MCF 10A (cell line): Measurements from ENCODE around the gene IL9R. TPM values are rescaled to one million over a fixed set of nuclear protein-coding genes. Genes with fewer than 3 reads are reported as not detected.
"Not testable (repeated sequence)": the region's sequence is repeated elsewhere in the genome, so short reads cannot be mapped to it uniquely, and the experiment has no call there.

Experiments used
- BruUV-seq: library from RNA; stranded (reverse); fragments of 400-500 nt; replicated peaks from 2 replicates; lab custom pipeline; 2021; lab: Mats Ljungman, UMichigan
- CTCF ChIA-PET: fragments of 300-600 bp; sonication (Branson Sonifier 250); formaldehyde crosslinking; extraction: SDS; loops from one replicate; lab custom pipeline; 2021; ENCODE audit warnings: antibody characterized with exemption, inconsistent platforms; lab: Yijun Ruan, JAX
- POLR2A ChIA-PET: fragments of 300-600, 350-650 bp; sonication (Branson Sonifier 250); formaldehyde crosslinking; extraction: SDS; loops from one replicate; lab custom pipeline; 2020; ENCODE audit warnings: antibody characterized with exemption, inconsistent platforms; lab: Yijun Ruan, JAX
- DNase-seq: peaks from one replicate; pipeline ENCODE4 v3.0.0-alpha.2; 2018; ENCODE audit not compliant: unreplicated experiment
- H3K27ac Mint-ChIP-seq: one replicate; pipeline ENCODE4 v1.8.0; 2022; ENCODE audit warnings: mild to moderate bottlenecking, low read depth, mixed read lengths; ENCODE audit not compliant: unreplicated experiment
- H3K27me3 Mint-ChIP-seq: one replicate; pipeline ENCODE4 v1.8.0; 2022; ENCODE audit warnings: mixed read lengths; ENCODE audit not compliant: insufficient read depth, unreplicated experiment
- H3K36me3 Mint-ChIP-seq: one replicate; pipeline ENCODE4 v1.8.0; 2022; ENCODE audit warnings: mild to moderate bottlenecking, moderate library complexity, mixed read lengths; ENCODE audit not compliant: insufficient read depth, unreplicated experiment
- H3K4me1 Mint-ChIP-seq: one replicate; pipeline ENCODE4 v1.8.0; 2022; ENCODE audit warnings: mixed read lengths; ENCODE audit not compliant: insufficient read depth, unreplicated experiment
- H3K4me3 Mint-ChIP-seq: one replicate; pipeline ENCODE4 v1.8.0; 2022; ENCODE audit warnings: mild to moderate bottlenecking, moderate library complexity, mixed read lengths; ENCODE audit not compliant: unreplicated experiment
- H3K9me3 Mint-ChIP-seq: one replicate; pipeline ENCODE4 v1.8.0; 2022; ENCODE audit warnings: mixed read lengths; ENCODE audit not compliant: unreplicated experiment
- intact Hi-C: fragments of 100-400 bp; cut with micrococcal nuclease; formaldehyde crosslinking; loops from 2 replicates; pipeline ENCODE4 v1.14.1; 2022
- total RNA-seq: library from RNA; stranded (reverse); gene quantifications from 2 replicates; pipeline ENCODE4 v1.2.3, GENCODE V29; 2022
- TF ChIP-seq, protein P1 (sequence below): fragments of 200-600 bp; IDR thresholded peaks from one replicate; pipeline ENCODE4 v1.8.0; 2022; ENCODE audit warnings: antibody characterized with exemption, mild to moderate bottlenecking; ENCODE audit not compliant: unreplicated experiment

IL9R gene
- total RNA-seq, 1 experiment from 2014 or later = 0.23 TPM

DNA sequence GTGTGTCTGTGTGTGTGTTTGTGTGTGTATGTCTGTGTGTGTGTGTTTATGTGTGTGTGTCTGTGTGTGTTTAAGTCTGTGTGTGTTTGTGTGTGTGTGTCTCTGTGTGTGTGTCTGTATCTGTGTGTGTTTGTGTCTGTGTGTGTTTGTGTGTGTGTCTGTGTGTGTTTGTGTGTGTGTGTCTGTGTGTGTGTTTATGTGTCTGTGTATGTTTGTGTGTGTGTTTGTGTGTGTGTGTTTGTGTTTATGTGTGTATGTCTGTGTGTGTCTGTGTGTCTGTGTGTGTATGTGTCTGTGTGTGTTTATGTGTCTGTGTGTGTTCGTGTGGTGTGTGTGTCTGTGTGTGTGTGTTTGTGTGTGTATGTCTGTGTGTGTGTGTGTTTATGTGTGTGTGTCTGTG lies 11.4 kb downstream of the IL9R start:
- BruUV-seq = no TSS peak
- TF ChIP-seq, protein P1, sequence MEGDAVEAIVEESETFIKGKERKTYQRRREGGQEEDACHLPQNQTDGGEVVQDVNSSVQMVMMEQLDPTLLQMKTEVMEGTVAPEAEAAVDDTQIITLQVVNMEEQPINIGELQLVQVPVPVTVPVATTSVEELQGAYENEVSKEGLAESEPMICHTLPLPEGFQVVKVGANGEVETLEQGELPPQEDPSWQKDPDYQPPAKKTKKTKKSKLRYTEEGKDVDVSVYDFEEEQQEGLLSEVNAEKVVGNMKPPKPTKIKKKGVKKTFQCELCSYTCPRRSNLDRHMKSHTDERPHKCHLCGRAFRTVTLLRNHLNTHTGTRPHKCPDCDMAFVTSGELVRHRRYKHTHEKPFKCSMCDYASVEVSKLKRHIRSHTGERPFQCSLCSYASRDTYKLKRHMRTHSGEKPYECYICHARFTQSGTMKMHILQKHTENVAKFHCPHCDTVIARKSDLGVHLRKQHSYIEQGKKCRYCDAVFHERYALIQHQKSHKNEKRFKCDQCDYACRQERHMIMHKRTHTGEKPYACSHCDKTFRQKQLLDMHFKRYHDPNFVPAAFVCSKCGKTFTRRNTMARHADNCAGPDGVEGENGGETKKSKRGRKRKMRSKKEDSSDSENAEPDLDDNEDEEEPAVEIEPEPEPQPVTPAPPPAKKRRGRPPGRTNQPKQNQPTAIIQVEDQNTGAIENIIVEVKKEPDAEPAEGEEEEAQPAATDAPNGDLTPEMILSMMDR = no peak
- Mint-ChIP-seq H3K4me1 (no peaks in the 10 kb centered on the region), H3K9me3 (no peaks in the 10 kb centered on the region), H3K27me3 (no peaks in the 10 kb centered on the region), H3K36me3 (no peaks in the 10 kb centered on the region), H3K4me3 (no peak overlapping the region), H3K27ac (no peak overlapping the region)
- DNase-seq = no peak
- CTCF ChIA-PET = no interaction called here
- intact Hi-C loops = no loop called here
- POLR2A ChIA-PET = no interaction called here

- H3K4me3 Mint-ChIP-seq, intact Hi-C loops, H3K36me3 Mint-ChIP-seq: not testable (repeated sequence)
These were observed 12.2 kb downstream of the IL9R start for GRCh38 chrX:156009691-156010090.

DNA sequence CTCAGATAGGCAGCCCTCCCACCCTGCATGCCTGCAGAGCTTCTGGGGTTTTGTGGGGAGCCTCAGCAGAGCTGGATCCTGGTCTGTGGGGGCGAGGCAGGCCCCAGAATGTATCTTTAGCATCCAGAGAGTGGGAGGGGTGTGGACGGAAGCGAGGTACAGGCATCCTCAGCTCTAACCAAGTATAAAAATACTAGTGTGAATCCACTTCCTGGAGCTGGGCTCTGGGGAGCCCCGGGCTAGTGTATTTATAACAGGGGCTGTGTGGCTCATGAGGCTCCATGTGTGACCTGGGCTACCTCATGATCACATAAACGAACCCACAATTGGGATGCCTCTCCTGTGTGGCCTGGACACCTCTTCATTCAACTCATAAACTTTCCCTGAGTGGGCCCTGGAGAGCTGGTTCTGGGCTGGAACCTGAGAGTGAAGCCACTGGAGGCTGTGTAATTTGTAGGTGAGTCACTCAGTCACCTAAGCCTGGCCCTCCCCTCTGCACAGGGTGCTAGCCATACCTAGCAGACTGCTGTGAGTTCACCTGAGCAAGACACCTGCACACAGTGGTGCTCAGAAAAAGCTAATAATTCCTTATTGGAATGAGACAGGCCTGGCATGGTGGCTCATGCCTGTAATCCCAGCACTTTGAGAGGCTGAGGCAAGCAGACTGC lies 15.9 kb downstream of the IL9R start:
- H3K36me3 Mint-ChIP-seq, H3K27ac Mint-ChIP-seq, POLR2A ChIA-PET, H3K4me1 Mint-ChIP-seq, H3K27me3 Mint-ChIP-seq, DNase-seq, H3K4me3 Mint-ChIP-seq, CTCF ChIA-PET, H3K9me3 Mint-ChIP-seq, BruUV-seq, intact Hi-C loops: not testable (repeated sequence)

More at GRCh38 chrX:156009691-156010090, 12.2 kb downstream of the IL9R start:
- BruUV-seq, POLR2A ChIA-PET, H3K9me3 Mint-ChIP-seq, H3K27me3 Mint-ChIP-seq, DNase-seq, CTCF ChIA-PET, H3K27ac Mint-ChIP-seq, H3K4me1 Mint-ChIP-seq: not testable (repeated sequence)

DNA sequence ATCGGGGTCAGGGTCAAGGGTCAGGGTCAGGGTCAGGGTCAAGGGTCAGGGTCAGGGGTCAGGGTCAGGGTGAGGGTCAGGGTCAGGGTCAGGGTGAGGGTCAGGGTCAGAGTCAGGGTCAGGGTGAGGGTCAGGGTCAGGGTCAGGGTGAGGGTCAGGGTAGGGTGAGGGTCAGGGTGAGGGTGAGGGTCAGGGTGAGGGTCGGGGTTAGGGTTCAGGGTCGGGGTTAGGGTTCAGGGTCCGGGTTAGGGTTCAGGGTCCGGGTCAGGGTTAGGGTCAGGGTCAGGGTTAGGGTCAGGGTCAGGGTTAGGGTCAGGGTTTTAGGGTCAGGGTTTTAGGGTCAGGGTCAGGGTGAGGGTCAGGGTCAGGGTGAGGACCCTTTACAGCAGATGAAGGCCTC lies 22.4 kb downstream of the IL9R start:
- H3K36me3 Mint-ChIP-seq, DNase-seq, H3K9me3 Mint-ChIP-seq, POLR2A ChIA-PET, H3K27ac Mint-ChIP-seq, intact Hi-C loops, H3K4me1 Mint-ChIP-seq, H3K4me3 Mint-ChIP-seq, BruUV-seq, H3K27me3 Mint-ChIP-seq, CTCF ChIA-PET: not testable (repeated sequence)

- H3K4me3 Mint-ChIP-seq, intact Hi-C loops, CTCF ChIA-PET, H3K4me1 Mint-ChIP-seq, DNase-seq, H3K9me3 Mint-ChIP-seq, H3K36me3 Mint-ChIP-seq, H3K27ac Mint-ChIP-seq, POLR2A ChIA-PET, BruUV-seq, H3K27me3 Mint-ChIP-seq: not testable (repeated sequence)
These were observed 25.5 kb downstream of the IL9R start for GRCh38 chrX:156023002-156023401.

- H3K36me3 Mint-ChIP-seq, H3K27ac Mint-ChIP-seq, intact Hi-C loops, H3K4me1 Mint-ChIP-seq, POLR2A ChIA-PET, H3K4me3 Mint-ChIP-seq, BruUV-seq, H3K9me3 Mint-ChIP-seq, H3K27me3 Mint-ChIP-seq, CTCF ChIA-PET, DNase-seq: not testable (repeated sequence)
These were observed 27.5 kb downstream of the IL9R start for GRCh38 chrX:156024949-156025492.

GRCh38 chrX:156028653-156029237 lies 31.2 kb downstream of the IL9R start:
- BruUV-seq, H3K4me1 Mint-ChIP-seq, CTCF ChIA-PET, intact Hi-C loops, H3K36me3 Mint-ChIP-seq, DNase-seq, POLR2A ChIA-PET, H3K27me3 Mint-ChIP-seq, H3K9me3 Mint-ChIP-seq, H3K4me3 Mint-ChIP-seq, H3K27ac Mint-ChIP-seq: not testable (repeated sequence)

DNA sequence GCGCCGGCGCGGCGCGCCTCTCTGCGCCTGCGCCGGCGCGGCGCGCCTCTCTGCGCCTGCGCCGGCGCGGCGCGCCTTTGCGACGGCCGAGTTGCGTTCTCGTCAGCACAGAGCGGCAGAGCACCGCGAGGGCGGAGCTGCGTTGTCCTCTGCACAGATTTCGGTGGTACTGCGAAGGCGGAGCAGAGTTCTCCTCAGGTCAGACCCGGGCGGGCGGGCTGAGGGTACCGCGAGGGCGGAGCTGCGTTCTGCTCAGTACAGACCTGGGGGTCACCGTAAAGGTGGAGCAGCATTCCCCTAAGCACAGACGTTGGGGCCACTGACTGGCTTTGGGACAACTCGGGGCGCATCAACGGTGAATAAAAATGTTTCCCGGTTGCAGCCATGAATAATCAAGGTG lies 31.8 kb downstream of the IL9R start:
- H3K27me3 Mint-ChIP-seq, H3K4me3 Mint-ChIP-seq, intact Hi-C loops, POLR2A ChIA-PET, H3K27ac Mint-ChIP-seq, CTCF ChIA-PET, H3K36me3 Mint-ChIP-seq, DNase-seq, BruUV-seq, H3K4me1 Mint-ChIP-seq, H3K9me3 Mint-ChIP-seq: not testable (repeated sequence)
